Endothelial cell of umbilical vein (primary cell): ENCODE data around the gene DIO1. TPM values are rescaled to one million over a fixed set of nuclear protein-coding genes. Genes with fewer than 3 reads are reported as not detected.

ENCODE experiments used
- BruUV-seq: library from RNA; stranded (reverse); fragments of 400-500 nt; replicated peaks from 2 replicates; lab custom pipeline; 2021; lab: Mats Ljungman, UMichigan
- CTCF ChIA-PET: fragments of 300-600, 350-600 bp; sonication (Branson Sonifier 250); formaldehyde crosslinking; loops from one replicate; lab custom pipeline; 2021; ENCODE audit warnings: antibody characterized with exemption, inconsistent platforms; lab: Charles Lee
- POLR2A ChIA-PET: fragments of 300-600, 350-600 bp; sonication (Branson Sonifier 250); formaldehyde crosslinking; loops from one replicate; lab custom pipeline; 2021; ENCODE audit warnings: antibody characterized with exemption, inconsistent platforms; lab: Charles Lee
- DNase-seq: peaks from one replicate; pipeline ENCODE4 v3.0.0-alpha.2; 2011; ENCODE audit warnings: low read depth, low spot score
- FAIRE-seq: peaks from 2 replicates; lab custom pipeline; 2011; peaks lifted over from hg19 to GRCh38; lab: Jason Lieb, UNC
- H2AFZ ChIP-seq: 2 replicates; pipeline ENCODE4 v1.6.0; 2012; ENCODE audit warnings: low read depth, low read length, control low read depth, inconsistent platforms
- H3K27ac ChIP-seq: 2 replicates; pipeline ENCODE4 v1.5.1; 2011; ENCODE audit warnings: low read depth, mild to moderate bottlenecking, control low read depth, low read length, moderate library complexity; ENCODE audit not compliant: insufficient read depth
- H3K27me3 ChIP-seq, 2 experiments: 2 replicates each; pipeline versions ENCODE4 v1.6.0 to v1.6.1; 2011; ENCODE audit warnings: low read length in 2 of 2, mixed read lengths in 1 of 2; ENCODE audit not compliant: control insufficient read depth in 2 of 2, insufficient read depth in 2 of 2
- H3K36me3 ChIP-seq, 2 experiments: 2 replicates in 1 of 2; 3 replicates in 1 of 2; pipeline ENCODE4 v1.5.1; 2011; ENCODE audit warnings: low read length in 2 of 2, mild to moderate bottlenecking in 1 of 2, moderate library complexity in 1 of 2; ENCODE audit not compliant: control insufficient read depth in 2 of 2, insufficient read depth in 2 of 2; ENCODE audit errors: extremely low read depth in 1 of 2
- H3K4me1 ChIP-seq: 3 replicates; pipeline ENCODE4 v1.5.1; 2011; ENCODE audit warnings: mild to moderate bottlenecking, low read length; ENCODE audit not compliant: control insufficient read depth, insufficient read depth; ENCODE audit errors: extremely low read depth
- H3K4me2 ChIP-seq: 2 replicates; pipeline ENCODE4 v1.6.1; 2011; ENCODE audit warnings: low read length, control low read depth, mixed read lengths; ENCODE audit not compliant: insufficient read depth
- H3K4me3 ChIP-seq, 3 experiments: fragments of 200-600 bp in 1 of 3; sonication (generic), shearing (Covaris generic) in 1 of 3; replicated peaks in 1 of 3; 2 replicates each; pipeline ENCODE4 v1.5.1; 2011 to 2016; ENCODE audit warnings: control low read depth in 3 of 3, low read length in 3 of 3, mild to moderate bottlenecking in 2 of 3, inconsistent platforms in 1 of 3, low read depth in 1 of 3, moderate library complexity in 1 of 3; ENCODE audit not compliant: insufficient read depth in 1 of 3
- H3K79me2 ChIP-seq: 2 replicates; pipeline ENCODE4 v1.6.0; 2012; ENCODE audit warnings: low read length, inconsistent platforms; ENCODE audit not compliant: control insufficient read depth, insufficient read depth
- H3K9ac ChIP-seq: replicated peaks from 2 replicates; pipeline ENCODE3; 2011; ENCODE audit warnings: low read length, control low read depth; ENCODE audit not compliant: insufficient read depth; ENCODE audit errors: extremely low read depth
- H3K9me1 ChIP-seq: replicated peaks from 3 replicates; pipeline ENCODE4 v1.6.0; 2011; ENCODE audit warnings: mild to moderate bottlenecking, low read length; ENCODE audit not compliant: control insufficient read depth, insufficient read depth; ENCODE audit errors: extremely low read depth
- H3K9me3 ChIP-seq: replicated peaks from 2 replicates; pipeline ENCODE4 v1.5.1; 2012; ENCODE audit warnings: low read length, inconsistent platforms; ENCODE audit not compliant: control insufficient read depth, insufficient read depth
- H4K20me1 ChIP-seq: replicated peaks from 2 replicates; pipeline ENCODE3; 2011; ENCODE audit warnings: mild to moderate bottlenecking, low read length; ENCODE audit not compliant: control insufficient read depth, insufficient read depth; ENCODE audit errors: extremely low read depth
- EZH2 ChIP-seq: IDR thresholded peaks from 2 replicates; pipeline ENCODE4 v1.6.1; 2012; ENCODE audit warnings: borderline replicate concordance, low read depth, mild to moderate bottlenecking, moderate library complexity, low read length, inconsistent platforms; ENCODE audit not compliant: severe bottlenecking
- FOS ChIP-seq: IDR thresholded peaks from 2 replicates; pipeline ENCODE4 v1.6.1; 2011; ENCODE audit warnings: mild to moderate bottlenecking, low read length, moderate library complexity, borderline replicate concordance; ENCODE audit not compliant: insufficient read depth
- GATA2 ChIP-seq: IDR thresholded peaks from 2 replicates; pipeline ENCODE4 v1.7.0; 2011; ENCODE audit warnings: low read depth, mild to moderate bottlenecking, moderate library complexity, mixed read lengths, low read length; ENCODE audit not compliant: insufficient read length, insufficient read depth
- JUN ChIP-seq: IDR thresholded peaks from 2 replicates; pipeline ENCODE4 v1.6.1; 2011; ENCODE audit warnings: borderline replicate concordance, low read depth; ENCODE audit not compliant: insufficient read length, insufficient read depth
- MYC ChIP-seq: IDR thresholded peaks from one replicate; pipeline ENCODE4 v1.6.1; 2011; ENCODE audit warnings: mild to moderate bottlenecking, low read depth, low read length
- POLR2A ChIP-seq: IDR thresholded peaks from 2 replicates; pipeline ENCODE4 v1.6.1; 2012; ENCODE audit warnings: low read depth, mild to moderate bottlenecking, control low read depth, low read length
- POLR2AphosphoS5 ChIP-seq: IDR thresholded peaks from 2 replicates; pipeline ENCODE4 v1.6.1; 2012; ENCODE audit warnings: low read depth, mild to moderate bottlenecking, control low read depth, low read length, moderate library complexity; ENCODE audit not compliant: insufficient read depth
- dilution Hi-C: fragments of 300-500 bp; cut with MboI; formaldehyde crosslinking; loops from one replicate; pipeline ENCODE4 v1.15.0; 2019; ENCODE audit warnings: low sequenced_read_pairs; ENCODE audit not compliant: extremely low pct_ligation_motif_present
- intact Hi-C: fragments of 100-400 bp; cut with micrococcal nuclease; formaldehyde crosslinking; loops from one replicate; pipeline ENCODE4 v1.10.0; 2022
- polyA plus RNA-seq, 4 experiments: library from polyadenylated mRNA; depleted of rRNA in 3 of 4; stranded (reverse) in 3 of 4; unstranded in 1 of 4; fragments of >200 nt; gene quantifications; 2 replicates each; pipeline versions ENCODE4 v1.2.1 to v1.2.3, GENCODE V29; 2011 to 2012; ENCODE audit warnings: missing spikeins in 1 of 4
- total RNA-seq: library from RNA; stranded (reverse); gene quantifications from 2 replicates; pipeline ENCODE4 v1.2.3, GENCODE V29; 2021
- TF ChIP-seq, protein P1 (sequence below), 2 donors: IDR thresholded peaks; 1 replicate in 1 of 2; 2 replicates in 1 of 2; pipeline ENCODE4 v1.5.1; 2011; ENCODE audit warnings: low read length in 2 of 2, mild to moderate bottlenecking in 2 of 2, moderate library complexity in 2 of 2, control low read depth in 1 of 2, inconsistent platforms in 1 of 2, low read depth in 1 of 2; ENCODE audit not compliant: insufficient read depth in 1 of 2; ENCODE audit errors: extremely low read depth in 1 of 2
- TF ChIP-seq, protein P2 (sequence below): IDR thresholded peaks from 2 replicates; pipeline ENCODE4 v1.6.1; 2011; ENCODE audit not compliant: insufficient read depth, insufficient read length

Gene DIO1
- total and polyA plus RNA-seq, 2 donors (not counting 3 experiments of a cell fraction or from before 2014, with no cell fraction given), result not detected

DNA sequence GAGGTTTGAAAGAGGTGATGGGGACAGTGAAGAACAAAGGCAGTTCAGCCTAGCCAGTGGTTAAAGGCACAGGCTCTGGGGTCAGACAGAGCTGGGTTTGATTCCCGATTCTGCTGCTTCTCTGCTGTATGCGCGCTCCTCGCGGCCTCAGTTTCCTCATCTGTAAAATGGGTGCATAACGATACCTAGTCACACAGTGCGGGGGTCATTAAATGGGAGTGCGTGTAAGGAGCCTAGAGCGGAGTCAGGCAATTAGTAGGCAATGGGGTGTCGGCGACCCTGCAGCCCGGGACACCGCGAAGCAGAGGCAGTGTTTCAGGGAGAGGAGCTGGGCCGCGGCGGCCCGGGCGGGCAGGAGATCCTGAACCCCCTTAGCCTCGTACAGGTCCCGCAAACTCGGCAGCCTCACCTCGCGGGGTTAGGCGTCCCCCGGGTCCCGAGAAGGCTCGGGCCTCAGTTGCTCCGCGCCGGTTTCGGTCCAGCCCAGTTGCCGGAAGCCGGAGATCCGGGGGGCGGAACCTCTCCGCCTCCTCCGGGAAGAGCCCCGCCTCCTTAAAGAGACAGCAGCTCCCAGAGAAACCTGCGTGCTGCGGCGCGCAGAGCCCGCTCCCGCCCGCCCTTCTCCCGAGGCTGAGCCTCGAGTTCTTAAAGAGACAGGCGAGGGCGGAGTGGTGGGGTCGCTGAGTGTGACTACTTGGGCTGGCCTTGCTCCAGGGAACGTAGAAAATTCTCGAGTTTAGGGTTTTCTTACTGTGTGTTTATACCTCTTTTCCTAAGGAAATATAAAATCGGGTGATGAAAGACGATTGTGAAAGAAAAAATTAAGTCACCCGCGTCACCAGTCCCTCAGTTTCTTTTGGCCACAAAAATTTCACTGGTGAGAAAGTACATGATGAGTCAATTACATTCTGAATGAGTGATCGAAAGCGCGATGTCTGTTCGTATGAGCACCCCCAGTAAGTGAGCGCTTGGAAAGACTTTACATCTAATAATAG lies 4.4 kb upstream of the DIO1 start, which contains the start of gene YIPF1:
TSS of gene YIPF1 (minus strand) at position 494 of the 995 bp plus-strand sequence. CDS start 860 bp downstream, outside the sequence.
- H3K9me1 ChIP-seq, result no peaks in the 10 kb centered on the region
- peak within 1 kb of the TSS; percentile 36 to 86 (median 67) for H3K4me3 ChIP-seq
- peak within 1 kb of the TSS; percentile 77 for H3K4me2 ChIP-seq
- dilution Hi-C loops, result no loop called here
- H2AFZ ChIP-seq, result peak within 1 kb of the TSS; percentile 79
- DNase-seq (peak; percentile 88), FAIRE-seq (peak; percentile 94)
- H3K36me3 ChIP-seq, result no peaks in the 10 kb centered on the region
- peak within 1 kb of the TSS; percentile 37 for H3K9ac ChIP-seq
- no peak within 1 kb of the TSS for H3K27ac ChIP-seq
- H3K27me3 ChIP-seq, result no peaks in the 10 kb centered on the region
- H3K79me2 ChIP-seq, result no peaks in the 10 kb centered on the region
- intact Hi-C loops, result loop anchor here (1.0 to 2.0 kb wide), 2 partner anchors 51 to 56 kb away; partner anchors contain the start of genes IFT25 and NDC1
- H3K9me3 ChIP-seq, result no peaks in the 10 kb centered on the region
- peak; percentile 78 for TF ChIP-seq POLR2AphosphoS5
- TF ChIP-seq POLR2A, result peak; percentile 78
- TF ChIP-seq GATA2, result no peak
- TF ChIP-seq EZH2, result no peak
- ChIA-PET CTCF (interaction anchor here (0.8 to 2.0 kb wide), 5 partner anchors 11 to 70 kb away, joined by 3 to 16 read pairs (median 5); partner anchors contain the start of gene IFT25), POLR2A (no interaction called here)
- H3K4me1 ChIP-seq, result peaks cover 8% of the 10 kb centered on the region
- TSS peak; percentile 44 for BruUV-seq
- H4K20me1 ChIP-seq, result no peaks in the 10 kb centered on the region

DNA sequence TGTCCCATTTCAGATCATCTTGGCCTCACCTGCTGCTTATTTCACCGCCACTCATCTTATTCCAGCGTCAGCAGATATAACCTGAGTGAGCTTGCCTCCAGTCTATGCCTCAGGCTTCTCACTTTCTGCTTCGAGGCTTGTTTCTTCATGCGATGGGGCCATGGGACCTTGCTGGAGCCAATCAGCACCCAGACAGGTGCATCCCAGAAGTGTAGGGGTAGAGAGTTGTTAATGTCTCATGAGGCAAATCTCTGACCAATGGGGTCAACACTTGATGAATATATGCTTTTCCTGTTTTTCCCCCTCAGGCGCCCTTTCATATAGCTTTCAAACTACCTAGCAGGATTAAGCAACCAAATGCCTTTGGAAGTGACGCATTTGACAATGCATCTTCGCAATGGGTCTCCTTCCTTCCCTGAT lies 3.5 kb upstream of the DIO1 start:
- ChIA-PET CTCF (interaction anchor here (1.4 to 2.0 kb wide), 3 partner anchors 12 to 69 kb away, joined by 5 to 16 read pairs (median 8); partner anchors contain the start of gene IFT25), POLR2A (no interaction called here)
- Histone ChIP-seq H3K27ac (no peak overlapping the region), H2AFZ (peak overlapping the region; percentile 70), H3K79me2 (no peaks in the 10 kb centered on the region), H4K20me1 (no peaks in the 10 kb centered on the region), H3K4me2 (peak overlapping the region; percentile 77), H3K36me3 (no peaks in the 10 kb centered on the region), H3K9ac (no peak overlapping the region), H3K4me1 (peaks cover 8% of the 10 kb centered on the region), H3K4me3 (no peak overlapping the region), H3K9me1 (no peaks in the 10 kb centered on the region), H3K9me3 (no peaks in the 10 kb centered on the region), H3K27me3 (no peaks in the 10 kb centered on the region)
- intact Hi-C loops (no loop called here), dilution Hi-C loops (no loop called here)
- no peak for FAIRE-seq
- TF ChIP-seq FOS, result no peak
- TF ChIP-seq JUN, result no peak
- no peak for TF ChIP-seq POLR2AphosphoS5
- TF ChIP-seq EZH2, result no peak
- TF ChIP-seq POLR2A, result no peak
- TF ChIP-seq, protein P1, sequence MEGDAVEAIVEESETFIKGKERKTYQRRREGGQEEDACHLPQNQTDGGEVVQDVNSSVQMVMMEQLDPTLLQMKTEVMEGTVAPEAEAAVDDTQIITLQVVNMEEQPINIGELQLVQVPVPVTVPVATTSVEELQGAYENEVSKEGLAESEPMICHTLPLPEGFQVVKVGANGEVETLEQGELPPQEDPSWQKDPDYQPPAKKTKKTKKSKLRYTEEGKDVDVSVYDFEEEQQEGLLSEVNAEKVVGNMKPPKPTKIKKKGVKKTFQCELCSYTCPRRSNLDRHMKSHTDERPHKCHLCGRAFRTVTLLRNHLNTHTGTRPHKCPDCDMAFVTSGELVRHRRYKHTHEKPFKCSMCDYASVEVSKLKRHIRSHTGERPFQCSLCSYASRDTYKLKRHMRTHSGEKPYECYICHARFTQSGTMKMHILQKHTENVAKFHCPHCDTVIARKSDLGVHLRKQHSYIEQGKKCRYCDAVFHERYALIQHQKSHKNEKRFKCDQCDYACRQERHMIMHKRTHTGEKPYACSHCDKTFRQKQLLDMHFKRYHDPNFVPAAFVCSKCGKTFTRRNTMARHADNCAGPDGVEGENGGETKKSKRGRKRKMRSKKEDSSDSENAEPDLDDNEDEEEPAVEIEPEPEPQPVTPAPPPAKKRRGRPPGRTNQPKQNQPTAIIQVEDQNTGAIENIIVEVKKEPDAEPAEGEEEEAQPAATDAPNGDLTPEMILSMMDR (IDR thresholded peaks at IDR 0.05; ENCODE audit: extremely low read depth in 1 of 2, insufficient read depth in 1 of 2, low read depth in 1 of 2, low read length in 2 of 2), result no peak
- no peak for TF ChIP-seq GATA2
- TF ChIP-seq, protein P2, sequence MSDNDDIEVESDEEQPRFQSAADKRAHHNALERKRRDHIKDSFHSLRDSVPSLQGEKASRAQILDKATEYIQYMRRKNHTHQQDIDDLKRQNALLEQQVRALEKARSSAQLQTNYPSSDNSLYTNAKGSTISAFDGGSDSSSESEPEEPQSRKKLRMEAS, result no peak
- no peak for TF ChIP-seq MYC
- DNase-seq, result no peak
- no TSS peak for BruUV-seq
